PC-3 (cell line): Measurements from ENCODE around the gene ARHGEF7.

Source experiments
- EZH2 ChIP-seq: fragments of 300-600 bp; sonication (generic); IDR thresholded peaks from one replicate; pipeline ENCODE4 v1.6.1; 2017; ENCODE audit warnings: antibody characterized with exemption, mild to moderate bottlenecking, low read length; ENCODE audit not compliant: unreplicated experiment
- EZH2phosphoT487 ChIP-seq: fragments of 300-600 bp; sonication (generic); IDR thresholded peaks from 2 replicates; pipeline ENCODE4 v1.6.1; 2018; ENCODE audit warnings: mild to moderate bottlenecking, antibody characterized with exemption, low read length, borderline replicate concordance
- TF ChIP-seq, protein P1 (sequence below): fragments of 300-600 bp; sonication (generic); conservative IDR thresholded peaks from 2 replicates; pipeline ENCODE4 v1.5.1; 2017; ENCODE audit warnings: antibody characterized with exemption, low read depth, mild to moderate bottlenecking, low read length

- TF ChIP-seq, protein P1, sequence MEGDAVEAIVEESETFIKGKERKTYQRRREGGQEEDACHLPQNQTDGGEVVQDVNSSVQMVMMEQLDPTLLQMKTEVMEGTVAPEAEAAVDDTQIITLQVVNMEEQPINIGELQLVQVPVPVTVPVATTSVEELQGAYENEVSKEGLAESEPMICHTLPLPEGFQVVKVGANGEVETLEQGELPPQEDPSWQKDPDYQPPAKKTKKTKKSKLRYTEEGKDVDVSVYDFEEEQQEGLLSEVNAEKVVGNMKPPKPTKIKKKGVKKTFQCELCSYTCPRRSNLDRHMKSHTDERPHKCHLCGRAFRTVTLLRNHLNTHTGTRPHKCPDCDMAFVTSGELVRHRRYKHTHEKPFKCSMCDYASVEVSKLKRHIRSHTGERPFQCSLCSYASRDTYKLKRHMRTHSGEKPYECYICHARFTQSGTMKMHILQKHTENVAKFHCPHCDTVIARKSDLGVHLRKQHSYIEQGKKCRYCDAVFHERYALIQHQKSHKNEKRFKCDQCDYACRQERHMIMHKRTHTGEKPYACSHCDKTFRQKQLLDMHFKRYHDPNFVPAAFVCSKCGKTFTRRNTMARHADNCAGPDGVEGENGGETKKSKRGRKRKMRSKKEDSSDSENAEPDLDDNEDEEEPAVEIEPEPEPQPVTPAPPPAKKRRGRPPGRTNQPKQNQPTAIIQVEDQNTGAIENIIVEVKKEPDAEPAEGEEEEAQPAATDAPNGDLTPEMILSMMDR, result no peak
- TF ChIP-seq EZH2, result no peak
- TF ChIP-seq EZH2phosphoT487, result no peak
Measured at GRCh38 chr13:111232191-111232590, 117.1 kb downstream of the ARHGEF7 start.
